Stimulated activated CD8-positive, alpha-beta memory T cell treated with anti-CD3 and anti-CD28 coated beads, Interleukin-12 subunit alpha, Interleukin-12 subunit beta, amount 100 ng/mL, for 4 hours (primary cell): ENCODE data around the gene LIMS2.

Experiments
- DNase-seq: peaks from one replicate; pipeline ENCODE4 v3.0.0-alpha.2; 2020; ENCODE audit warnings: low read depth

LIMS2 gene

GRCh38 chr2:127658641-127659407, 16.5 kb downstream of the LIMS2 start:
- DNase-seq, result no peak

GRCh38 chr2:127658146-127658545, 17.2 kb downstream of the LIMS2 start:
- no peak for DNase-seq

GRCh38 chr2:127657232-127657595, 18.1 kb downstream of the LIMS2 start:
- DNase-seq, result no peak

GRCh38 chr2:127656569-127657231, 18.6 kb downstream of the LIMS2 start:
- DNase-seq, result no peak

GRCh38 chr2:127655209-127656073, 19.9 kb downstream of the LIMS2 start:
- DNase-seq, result no peak

GRCh38 chr2:127654838-127655175, 20.5 kb downstream of the LIMS2 start:
- DNase-seq, result no peak

- DNase-seq, result no peak
Observed at GRCh38 chr2:127654084-127654837, 21.1 kb downstream of the LIMS2 start.

- DNase-seq, result no peak
Observed at GRCh38 chr2:127653421-127654083, 21.8 kb downstream of the LIMS2 start.

GRCh38 chr2:127652786-127653357, 22.5 kb downstream of the LIMS2 start:
- DNase-seq, result no peak

GRCh38 chr2:127651971-127652550, 23.3 kb downstream of the LIMS2 start:
- no peak for DNase-seq

GRCh38 chr2:127651381-127651809, 23.9 kb downstream of the LIMS2 start:
- no peak for DNase-seq

GRCh38 chr2:127650785-127651380, 24.4 kb downstream of the LIMS2 start:
- DNase-seq, result no peak

- no peak for DNase-seq
Observed at GRCh38 chr2:127650041-127650784, 25.1 kb downstream of the LIMS2 start.

- peak; percentile 55 for DNase-seq
Observed at GRCh38 chr2:127649684-127650040, 25.7 kb downstream of the LIMS2 start.

GRCh38 chr2:127649100-127649611, 26.2 kb downstream of the LIMS2 start:
- DNase-seq, result no peak

GRCh38 chr2:127648321-127648720, 27.0 kb downstream of the LIMS2 start:
- DNase-seq, result no peak

GRCh38 chr2:127647242-127648190, 27.8 kb downstream of the LIMS2 start:
- no peak for DNase-seq

- no peak for DNase-seq
Observed at GRCh38 chr2:127646487-127647241, 28.7 kb downstream of the LIMS2 start.
